ENCODE measurements around the gene ZBTB5.

DNA sequence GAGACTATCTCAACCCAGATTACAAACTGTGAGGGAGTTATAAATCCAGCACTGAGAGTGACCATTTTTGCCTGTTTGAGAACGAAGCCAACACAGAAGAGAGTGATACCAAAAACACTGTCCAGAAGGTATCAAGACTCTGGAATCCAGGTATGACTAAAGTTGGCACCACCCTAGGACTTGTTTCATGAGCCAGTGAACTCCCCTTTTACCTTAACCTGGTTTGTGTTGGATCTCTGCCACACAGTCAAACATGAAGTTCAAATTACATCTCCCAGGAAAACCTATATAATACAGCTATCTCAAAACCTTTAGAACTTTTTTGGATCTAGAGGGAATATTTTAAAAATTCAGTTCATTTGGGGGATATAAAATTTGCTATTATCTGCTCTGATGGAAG is 11.4 kb downstream of the ZBTB5 start:
- TF ChIP-seq, protein P1, sequence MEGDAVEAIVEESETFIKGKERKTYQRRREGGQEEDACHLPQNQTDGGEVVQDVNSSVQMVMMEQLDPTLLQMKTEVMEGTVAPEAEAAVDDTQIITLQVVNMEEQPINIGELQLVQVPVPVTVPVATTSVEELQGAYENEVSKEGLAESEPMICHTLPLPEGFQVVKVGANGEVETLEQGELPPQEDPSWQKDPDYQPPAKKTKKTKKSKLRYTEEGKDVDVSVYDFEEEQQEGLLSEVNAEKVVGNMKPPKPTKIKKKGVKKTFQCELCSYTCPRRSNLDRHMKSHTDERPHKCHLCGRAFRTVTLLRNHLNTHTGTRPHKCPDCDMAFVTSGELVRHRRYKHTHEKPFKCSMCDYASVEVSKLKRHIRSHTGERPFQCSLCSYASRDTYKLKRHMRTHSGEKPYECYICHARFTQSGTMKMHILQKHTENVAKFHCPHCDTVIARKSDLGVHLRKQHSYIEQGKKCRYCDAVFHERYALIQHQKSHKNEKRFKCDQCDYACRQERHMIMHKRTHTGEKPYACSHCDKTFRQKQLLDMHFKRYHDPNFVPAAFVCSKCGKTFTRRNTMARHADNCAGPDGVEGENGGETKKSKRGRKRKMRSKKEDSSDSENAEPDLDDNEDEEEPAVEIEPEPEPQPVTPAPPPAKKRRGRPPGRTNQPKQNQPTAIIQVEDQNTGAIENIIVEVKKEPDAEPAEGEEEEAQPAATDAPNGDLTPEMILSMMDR (conservative IDR thresholded peaks at IDR 0.05; ENCODE audit: low read depth, low read length): no peak
- no peak for TF ChIP-seq EZH2 (IDR thresholded peaks at IDR 0.05; ENCODE audit: borderline replicate concordance, low read depth, low read length, poor library complexity, severe bottlenecking)

Data from A673 (cell line).